Stimulated activated CD8-positive, alpha-beta memory T cell treated with anti-CD3 and anti-CD28 coated beads, Interleukin-12 subunit alpha, Interleukin-12 subunit beta, amount 100 ng/mL, for 24 hours (primary cell): ENCODE data around the gene PDE4A.
"Not testable (repeated sequence)": the region's sequence is repeated elsewhere in the genome, so short reads cannot be mapped to it uniquely, and the experiment has no call there.

Source experiments
- DNase-seq: peaks from one replicate; pipeline ENCODE4 v3.0.0-alpha.2; 2020; ENCODE audit errors: extremely low read depth

The PDE4A gene

DNA sequence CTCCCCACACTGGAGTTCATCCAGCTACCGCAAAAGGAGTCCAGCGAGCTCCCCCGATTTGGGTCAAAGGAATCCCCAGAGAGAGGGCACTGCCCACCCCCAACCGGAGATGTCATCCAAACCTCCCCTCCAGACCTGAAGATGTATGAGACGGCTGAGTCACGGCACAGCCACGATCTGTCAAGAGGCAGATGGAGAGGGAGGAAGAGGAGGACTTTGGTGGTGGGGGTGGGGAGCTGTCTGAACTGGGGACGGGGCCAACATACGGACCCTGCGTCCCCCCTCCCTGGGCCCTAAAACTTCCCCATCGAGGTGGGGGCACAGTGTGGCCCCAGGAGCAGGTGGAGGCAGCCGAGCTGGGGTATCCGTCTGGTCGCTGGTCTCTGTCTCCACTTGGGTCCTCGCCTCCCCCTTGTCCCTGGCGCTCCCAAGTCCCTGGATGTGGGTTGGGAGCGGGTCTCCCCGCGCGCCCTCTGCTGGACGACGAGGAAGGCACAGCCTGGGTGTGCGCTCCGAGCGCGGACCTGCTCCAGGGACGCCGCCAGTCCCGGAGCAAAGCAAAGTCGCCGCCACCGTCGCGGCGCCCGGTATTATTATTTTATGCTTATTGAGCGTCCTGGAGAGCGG is 3.8 kb downstream of the PDE4A start:
- no peak for DNase-seq

DNA sequence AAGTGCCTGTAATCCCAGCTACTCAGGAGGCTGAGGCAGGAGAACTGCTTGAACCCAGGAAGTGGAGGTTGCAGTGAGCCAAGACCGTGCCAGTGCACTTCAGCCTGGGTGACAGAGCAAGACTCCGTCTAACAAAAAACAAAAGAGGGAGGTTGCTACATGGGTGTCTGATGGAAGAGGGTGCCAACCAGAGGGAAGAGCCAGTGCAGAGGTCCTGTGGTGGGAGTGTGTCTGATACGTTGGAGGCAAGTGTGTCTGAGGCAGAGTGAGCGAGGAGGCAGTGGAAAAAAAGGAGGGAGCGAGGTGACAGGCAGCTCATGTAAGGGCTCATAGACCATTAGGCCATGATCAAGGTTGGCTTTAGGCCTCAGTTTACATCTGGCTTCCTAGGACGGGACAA is 6.8 kb downstream of the PDE4A start:
- DNase-seq: no peak

DNA sequence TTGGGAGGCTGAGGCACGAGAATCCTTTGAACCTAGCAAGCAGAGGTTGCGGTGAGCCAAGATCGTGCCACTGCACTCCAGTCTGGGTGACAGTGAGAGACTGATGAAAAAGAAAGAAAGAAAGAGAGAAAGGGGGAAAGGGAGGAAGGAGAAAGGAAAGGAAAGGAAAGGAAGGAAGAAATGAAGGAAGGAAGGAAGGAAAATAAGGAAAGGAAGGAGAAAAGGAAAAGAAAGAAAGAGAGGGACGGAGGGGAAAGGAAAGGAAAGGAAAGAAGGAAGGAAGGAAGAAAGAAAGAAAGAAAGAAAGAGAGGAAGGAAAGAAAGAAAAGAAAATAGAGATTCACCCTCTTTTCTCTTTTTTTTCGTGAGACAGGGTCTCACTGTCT is 8.7 kb downstream of the PDE4A start:
- DNase-seq: no peak

DNA sequence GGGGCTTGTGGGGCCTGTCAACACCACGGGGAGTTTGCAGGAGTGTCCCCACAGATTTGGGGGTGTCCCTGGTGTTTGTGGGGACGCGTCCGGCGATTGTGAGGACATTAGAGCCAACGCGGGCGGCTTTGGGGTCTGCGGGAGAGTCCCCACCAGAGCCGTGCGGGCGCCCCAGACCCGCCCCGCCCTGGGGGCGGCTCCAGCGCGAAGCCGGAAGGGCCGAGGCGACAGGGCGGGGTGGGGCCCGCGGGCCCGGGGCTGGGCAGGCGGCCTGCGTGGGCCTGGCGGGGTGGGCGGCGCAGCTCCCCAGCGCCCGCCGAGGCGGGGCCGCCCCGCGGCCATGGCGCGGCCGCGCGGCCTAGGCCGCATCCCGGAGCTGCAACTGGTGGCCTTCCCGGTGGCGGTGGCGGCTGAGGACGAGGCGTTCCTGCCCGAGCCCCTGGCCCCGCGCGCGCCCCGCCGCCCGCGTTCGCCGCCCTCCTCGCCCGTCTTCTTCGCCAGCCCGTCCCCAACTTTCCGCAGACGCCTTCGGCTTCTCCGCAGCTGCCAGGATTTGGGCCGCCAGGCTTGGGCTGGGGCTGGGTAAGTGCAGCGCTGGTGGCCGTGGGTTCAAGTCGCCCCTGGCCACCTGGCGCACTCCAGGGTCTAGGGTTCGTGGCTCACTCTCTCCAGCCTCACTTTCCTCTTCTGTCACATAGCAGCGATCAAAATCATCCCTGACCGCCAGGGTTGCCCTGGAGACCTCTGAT is 10.3 kb downstream of the PDE4A start:
- no peak for DNase-seq

DNA sequence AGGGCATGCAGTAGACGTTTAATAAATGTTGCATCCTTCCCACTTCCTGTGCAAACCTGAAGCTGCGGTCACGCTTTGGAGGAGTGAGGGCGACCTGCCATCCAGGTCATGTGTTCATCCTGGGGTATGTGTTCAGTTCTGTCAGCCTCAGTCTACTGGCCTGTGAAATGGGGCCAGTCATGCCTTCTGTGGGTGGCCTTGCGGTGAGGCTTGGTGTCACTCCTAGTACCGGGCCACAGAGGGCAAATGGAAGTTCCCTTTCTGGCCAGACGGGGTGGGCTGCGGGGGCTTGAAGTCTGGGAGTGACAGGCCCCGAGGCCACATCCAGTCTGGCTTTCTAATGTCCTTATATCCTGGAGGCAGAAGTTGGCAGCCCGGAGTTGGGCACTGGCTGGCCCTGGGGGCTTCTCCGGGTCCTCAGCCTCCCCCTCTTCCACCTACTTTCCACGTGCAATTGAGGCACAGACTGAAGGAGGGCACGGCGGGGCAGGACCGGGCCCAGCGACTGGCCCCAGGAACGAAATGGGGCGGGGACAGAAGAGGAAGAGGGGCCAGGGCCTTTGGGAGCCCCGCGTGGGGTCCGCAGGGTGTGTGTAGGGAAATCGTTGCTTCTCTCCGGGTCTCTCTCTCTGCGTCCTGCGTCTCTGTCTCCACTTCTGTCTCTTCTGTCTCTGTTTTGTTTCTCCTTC is 11.1 kb downstream of the PDE4A start:
- DNase-seq: no peak

DNA sequence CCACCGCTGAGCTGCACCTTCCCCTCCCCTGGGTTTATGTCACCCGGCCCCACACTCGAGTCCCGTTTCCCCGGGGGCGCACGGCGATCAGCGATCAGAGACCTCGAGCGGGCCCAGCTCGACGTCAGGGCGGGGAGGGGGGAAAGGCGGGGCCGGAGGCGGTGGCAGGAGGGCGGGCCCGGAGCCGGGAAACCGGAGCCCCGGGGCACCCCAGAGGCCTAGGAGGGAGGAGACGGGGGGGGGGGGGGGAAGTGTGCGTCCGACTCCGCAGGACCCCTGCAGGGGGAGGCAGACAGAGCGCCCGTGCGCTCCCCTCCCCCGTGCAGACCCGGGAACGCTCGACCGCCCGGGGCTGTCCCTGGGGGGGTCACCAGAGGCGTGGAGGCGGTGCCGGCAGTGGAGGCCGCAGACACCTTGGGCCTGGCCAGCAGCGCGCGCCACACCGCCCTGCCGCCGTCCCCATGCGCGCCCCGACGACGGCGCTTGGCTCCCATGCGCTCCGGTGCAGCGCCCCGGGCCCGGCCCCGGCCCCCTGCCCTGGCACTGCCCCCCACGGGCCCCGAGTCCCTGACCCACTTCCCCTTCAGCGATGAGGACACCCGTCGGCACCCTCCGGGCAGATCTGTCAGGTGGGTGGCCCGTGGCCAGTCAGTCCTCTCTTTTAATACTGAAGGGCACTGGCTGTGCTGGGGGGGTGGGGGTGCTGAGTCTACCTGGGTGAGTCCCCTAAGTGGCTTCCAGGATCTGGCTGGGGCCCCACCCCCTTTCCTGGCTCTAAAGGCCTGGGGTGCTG is 11.8 kb downstream of the PDE4A start:
- DNase-seq: no peak

DNA sequence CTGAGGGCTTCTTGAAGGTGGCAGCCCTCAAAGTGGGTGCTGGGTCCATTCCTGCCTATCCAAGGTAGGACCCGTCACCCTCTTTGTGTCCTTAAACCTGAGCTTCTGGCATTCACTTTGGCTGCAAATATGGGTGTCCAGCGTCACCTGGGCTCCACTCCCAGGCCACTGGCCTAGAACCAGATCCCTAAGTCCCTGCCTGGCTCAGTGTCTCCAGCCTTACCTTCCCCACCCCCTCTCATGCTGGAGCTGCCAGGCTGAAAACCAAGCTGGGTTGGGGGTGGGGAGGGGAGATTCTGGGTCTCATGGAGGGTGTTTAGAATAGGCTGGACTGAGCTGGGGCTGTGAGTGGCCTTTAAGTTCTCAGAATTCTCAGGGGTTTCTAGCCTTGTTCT is 12.4 kb downstream of the PDE4A start:
- DNase-seq: no peak

DNA sequence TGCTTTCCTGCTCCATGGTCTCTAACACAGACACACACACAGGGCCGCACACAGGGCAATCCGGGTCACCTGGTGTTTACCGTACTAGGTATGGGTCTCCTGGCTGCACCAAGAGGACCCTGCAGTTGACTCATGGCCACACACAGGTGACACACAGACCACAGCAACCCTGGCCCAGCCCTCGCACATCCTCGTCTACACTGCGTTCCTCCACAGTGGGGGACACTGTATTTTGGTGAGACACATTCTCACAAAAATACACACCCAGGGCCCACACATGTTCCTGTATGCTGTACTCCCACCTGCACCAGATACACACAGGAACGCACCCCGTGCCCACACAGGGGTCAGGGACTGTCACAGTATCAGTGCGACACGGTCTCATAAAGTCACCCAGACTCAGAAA is 12.8 kb downstream of the PDE4A start:
- no peak for DNase-seq

DNA sequence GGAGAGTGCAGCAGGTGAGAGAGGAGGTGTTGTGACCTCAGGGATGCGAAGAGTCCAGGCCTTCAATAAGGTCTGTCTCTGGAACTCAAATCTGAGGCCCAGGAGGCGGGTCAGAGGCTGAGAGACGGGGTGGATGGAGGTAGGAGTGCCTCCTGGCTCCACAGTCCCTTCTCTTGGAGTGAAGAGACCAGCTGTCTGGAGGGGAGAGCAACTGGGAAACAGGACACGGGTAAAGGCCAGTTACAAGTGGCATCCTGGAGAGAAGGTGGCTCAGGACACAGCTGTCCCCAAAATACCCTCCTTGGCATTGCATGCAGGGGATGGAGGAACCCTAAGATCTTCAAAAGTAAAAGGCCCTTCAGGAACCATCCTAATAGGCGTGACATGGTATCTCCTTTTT is 19.2 kb downstream of the PDE4A start:
- DNase-seq: no peak

DNA sequence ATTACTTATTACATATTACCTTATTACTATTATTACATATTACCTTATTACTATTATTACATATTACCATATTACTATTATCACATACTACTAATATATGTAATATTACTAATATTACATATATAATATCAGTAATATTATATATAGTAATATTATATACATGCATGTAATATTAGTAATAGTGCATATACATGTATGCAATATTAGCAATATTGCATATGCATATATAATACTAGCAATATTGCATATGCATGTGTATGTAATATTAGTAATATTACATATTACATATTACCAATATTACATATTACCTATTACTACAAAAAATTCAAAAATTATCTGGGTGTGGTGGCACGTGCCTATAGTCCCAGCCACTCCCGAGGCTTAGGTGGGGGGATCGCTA is 22.4 kb downstream of the PDE4A start:
- DNase-seq: no peak

DNA sequence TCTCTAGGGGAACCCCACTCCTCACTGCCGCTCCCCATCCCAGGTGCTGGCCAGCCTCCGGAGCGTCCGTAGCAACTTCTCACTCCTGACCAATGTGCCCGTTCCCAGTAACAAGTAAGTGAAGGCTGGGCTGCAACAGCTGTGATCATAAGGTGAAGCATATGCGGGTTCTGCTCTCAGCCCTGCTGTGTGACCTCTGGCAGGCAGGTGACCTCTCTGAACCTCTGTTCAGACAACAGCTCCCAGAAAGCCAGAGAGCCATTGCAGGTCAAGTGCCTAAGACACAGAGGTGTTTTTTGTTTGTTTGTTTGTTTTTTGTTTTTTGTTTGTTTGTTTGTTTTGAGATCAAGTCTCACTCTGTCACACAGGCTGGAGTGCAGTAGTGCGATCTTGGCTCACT is 28.7 kb downstream of the PDE4A start:
- no peak for DNase-seq

DNA sequence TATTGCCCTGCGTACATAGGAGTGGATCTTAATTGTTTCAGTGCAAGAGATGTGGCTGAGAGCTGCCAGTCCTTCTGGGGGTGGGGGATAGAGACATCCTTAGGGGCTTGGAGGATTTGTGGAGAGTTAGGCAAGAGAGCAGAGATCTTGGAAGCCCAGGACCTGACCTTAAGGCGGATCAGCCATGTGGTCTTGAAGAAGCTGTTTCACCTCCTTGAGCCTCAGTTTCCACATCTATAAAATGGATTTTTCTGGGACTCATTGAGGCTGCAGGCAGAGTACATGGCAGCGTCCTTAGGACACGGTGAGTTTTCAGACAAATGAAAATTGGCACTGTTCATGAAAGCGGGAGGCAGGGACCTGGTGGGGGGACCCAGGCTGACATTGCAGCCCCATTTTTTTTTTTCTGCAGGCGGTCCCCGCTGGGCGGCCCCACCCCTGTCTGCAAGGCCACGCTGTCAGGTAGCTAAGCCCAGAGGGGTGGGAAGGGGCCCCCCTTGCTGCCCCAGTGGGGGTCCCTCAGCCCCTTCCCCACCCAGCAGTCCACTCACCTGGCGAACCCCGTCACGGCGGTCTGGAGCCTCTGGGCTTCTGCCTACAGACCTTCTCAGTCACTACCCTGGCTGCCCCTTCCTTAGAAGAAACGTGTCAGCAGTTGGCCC is 30.0 kb downstream of the PDE4A start:
- no peak for DNase-seq

DNA sequence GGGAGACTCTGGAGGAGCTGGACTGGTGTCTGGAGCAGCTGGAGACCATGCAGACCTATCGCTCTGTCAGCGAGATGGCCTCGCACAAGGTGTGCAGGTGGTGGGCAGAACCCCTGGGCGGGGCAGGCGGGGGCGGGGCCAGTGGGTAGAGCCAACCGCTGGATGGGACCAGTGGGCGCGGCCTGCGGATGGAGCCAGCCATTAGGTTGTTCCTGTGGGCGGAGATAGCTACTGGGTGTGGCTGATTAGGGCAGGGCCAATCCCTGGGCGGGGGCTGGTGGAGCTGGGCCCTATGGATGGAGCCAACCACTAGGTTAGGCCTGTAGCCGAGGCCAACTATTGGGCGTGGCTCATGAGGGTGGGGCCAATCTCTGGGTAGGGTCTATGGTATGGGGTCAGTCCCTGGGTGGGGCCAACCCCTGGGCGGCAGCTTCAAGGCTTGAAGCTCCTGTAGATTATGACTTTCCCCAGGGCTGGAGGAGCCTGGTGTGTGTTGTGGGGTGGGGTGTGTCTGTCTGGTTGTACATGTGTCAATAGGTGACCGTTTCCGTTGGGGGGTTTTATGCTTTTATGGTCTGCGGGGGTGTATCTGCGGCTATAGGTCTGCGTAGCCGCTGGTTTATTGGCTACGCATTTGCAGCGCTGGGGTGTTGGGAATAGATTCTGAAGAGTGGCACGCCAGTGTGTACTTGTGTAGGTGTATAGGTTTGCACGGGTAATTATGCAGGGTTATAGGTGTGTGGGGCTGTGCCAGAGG is 30.7 kb downstream of the PDE4A start:
- DNase-seq: no peak

DNA sequence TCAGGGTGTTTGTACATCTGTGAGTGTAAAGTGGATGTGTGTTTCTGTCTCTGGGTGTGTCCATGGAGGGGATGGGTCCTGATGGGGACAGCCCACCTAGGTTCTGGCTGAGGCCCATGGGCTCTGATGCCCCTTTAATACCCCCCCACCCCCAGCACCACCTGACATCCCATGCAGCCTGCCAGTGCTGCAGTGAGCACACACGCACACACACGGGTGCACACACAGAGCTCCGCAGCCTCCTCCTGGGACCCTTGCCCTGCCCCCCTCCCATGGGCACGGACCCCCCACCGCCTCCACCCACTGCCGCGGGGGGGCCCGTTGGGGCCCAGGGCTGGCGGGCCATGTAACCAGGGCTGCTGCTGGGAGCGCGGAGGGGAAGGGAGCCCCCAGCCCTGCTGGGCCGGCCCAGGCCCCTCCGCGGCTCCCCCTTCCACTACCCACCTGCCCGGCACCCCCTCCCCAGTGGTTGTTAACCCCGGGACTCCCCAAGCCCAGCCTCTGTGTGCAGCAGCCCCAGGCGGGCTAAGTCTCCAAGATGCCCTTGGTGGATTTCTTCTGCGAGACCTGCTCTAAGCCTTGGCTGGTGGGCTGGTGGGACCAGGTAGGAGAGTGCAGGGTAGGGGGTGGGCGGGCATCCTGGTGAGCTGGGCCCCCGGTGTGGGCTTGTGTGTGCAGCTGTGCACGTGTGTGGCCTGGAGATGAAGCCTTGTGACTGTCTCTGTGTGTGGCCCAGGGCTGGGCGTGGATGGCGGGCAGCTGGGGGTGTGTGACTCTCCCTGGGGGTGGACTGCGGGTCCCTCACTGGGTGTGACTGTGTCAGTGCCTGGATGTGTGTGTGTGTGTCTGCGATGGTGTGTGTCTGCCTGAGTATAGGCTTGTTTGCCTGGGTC is 32.6 kb downstream of the PDE4A start:
- DNase-seq: no peak

DNA sequence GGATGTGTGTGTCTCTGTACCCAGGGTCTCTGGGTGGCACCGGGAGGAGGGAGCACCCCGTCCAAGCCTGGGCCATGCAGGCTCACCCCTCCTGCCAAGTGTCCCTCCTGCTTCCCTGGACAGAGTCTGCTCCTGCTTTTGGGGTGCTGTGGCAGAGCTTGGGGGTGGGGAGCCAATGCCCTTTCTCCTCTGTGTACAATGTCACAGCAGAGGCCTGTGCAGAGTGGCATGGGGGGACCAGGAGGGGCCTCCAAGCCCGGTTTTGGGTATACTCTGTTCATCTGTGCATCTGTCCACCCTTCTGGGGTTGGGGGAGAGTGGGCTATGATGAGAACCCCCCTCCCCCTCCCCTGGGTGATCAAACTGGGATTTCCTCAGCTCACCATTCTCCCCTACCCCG is 33.5 kb downstream of the PDE4A start:
- no peak for DNase-seq

DNA sequence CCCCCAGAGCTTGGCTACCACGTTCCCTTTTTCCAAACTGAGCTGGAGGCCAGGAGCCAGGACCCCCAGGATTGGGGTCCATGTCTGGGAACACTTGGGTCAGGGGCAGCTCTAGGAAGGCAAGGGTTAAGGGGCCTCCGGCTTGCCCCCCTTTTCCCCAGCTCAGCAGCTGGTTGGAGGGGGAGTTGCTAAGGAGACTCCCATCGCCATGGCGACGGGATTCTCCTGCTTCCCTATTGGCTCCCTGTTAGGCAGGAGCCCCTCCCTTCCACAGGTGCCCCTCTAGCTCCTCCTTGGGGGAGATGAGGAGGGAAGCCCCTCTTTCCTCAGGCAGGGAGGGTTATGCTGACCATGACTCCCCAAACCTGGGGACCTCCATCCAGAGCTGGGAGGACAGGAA is 33.9 kb downstream of the PDE4A start:
- DNase-seq: no peak

DNA sequence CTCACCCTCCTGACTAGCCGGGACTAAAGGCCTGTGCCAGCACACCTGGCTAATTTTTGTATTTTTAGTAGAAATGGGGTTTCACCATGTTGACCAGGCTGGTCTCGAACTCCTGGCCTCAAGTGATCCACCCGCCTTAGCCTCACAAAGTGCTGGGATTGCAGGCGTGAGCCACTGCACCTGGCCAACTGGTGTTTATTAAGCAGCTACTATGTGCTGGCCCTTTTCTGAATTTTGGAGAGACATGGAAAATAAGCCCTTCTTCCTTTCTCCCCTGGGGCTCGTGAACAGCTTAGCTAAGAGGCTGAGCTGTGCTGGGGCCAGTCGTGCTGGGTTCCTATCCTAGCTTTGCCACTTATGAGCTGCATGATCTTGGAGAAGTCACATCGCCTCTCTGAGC is 38.4 kb downstream of the PDE4A start:
- DNase-seq: not testable (repeated sequence)

DNA sequence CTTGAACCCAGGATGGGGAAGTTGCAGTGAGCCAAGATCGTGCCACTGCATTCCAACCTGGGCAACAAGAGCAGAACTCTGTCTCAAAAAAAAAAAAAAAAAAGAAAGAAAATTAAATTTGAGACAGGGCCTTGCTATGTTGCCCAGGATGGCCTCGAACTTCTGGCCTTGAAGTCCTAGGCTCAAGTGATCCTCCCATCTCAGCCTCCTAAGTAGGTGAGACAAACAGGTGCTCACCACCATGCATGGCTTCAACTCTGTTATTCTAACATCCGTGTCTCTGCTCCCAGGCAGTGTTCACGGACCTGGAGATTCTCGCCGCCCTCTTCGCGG is 40.3 kb downstream of the PDE4A start:
- no peak for DNase-seq

DNA sequence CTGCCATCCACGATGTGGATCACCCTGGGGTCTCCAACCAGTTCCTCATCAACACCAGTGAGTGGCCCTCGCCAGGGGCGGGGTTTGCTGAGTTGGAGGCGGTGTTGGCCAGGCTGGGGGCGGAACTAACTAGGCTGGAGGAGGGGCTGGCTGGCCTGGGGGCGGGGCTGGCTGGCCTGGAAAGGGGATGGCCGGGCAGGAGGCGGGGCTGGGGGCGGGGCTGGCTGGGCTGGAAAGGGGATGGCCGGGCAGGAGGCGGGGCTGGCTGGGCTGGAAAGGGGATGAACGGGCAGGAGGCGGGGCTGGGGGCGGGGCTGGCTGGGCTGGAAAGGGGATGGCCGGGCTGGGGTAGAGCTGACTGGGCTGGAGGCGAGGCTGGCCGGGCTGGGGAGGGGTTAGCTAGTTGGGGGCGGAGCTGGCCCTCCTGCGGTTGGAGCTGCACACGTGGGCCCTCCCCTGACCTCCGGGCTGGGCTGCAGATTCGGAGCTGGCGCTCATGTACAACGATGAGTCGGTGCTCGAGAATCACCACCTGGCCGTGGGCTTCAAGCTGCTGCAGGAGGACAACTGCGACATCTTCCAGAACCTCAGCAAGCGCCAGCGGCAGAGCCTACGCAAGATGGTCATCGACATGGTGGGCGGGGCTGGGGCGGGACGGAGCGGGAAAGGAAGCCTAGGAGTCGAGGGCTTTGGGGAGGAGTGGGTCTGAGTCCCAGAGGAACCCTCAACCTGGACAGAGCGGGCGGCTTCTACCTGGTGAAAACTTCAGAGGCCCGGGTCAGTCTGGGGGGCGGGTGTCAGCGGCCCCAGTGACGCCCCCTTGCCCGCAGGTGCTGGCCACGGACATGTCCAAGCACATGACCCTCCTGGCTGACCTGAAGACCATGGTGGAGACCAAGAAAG is 41.0 kb downstream of the PDE4A start:
- DNase-seq: peak; percentile 60
